HG03442 (cell line): ENCODE measurements around the gene GPR50.

ENCODE experiments used
- ATAC-seq: cut with Tn5 transposase; IDR thresholded peaks from one replicate; pipeline ENCODE4 v1.9.1; 2021; ENCODE audit warnings: mild to moderate bottlenecking, moderate library complexity; ENCODE audit not compliant: unreplicated experiment

The GPR50 gene

DNA sequence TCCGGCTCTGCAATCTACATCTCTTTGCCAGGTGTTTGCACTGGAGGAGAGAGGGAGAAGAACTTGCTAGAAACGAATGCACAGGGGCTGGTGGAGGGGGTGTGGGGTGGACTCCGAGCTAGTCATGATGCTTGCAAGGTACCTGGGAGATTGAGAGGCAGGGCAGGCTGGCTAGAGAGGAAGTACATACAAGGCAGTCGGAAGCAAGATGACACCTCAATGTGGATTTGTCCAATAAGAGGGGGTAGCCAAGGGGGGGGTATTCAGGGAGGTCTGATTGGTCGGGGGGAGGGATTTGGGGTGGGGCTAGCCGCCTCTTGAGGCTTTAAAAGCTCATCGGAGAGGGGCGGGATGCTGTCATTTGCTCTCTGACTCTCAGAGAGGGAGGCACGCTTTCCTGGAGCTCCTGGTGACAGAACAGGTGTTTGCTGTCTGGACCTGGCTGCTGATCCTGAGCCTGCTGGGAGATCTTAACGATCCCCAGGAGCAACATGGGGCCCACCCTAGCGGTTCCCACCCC, at the start of gene GPR50:
Gene GPR50, plus strand, starts transcription at position 354 of the 520 bp plus-strand sequence. Its CDS starts 138 bp downstream, at position 492.
- ATAC-seq: no peak

DNA sequence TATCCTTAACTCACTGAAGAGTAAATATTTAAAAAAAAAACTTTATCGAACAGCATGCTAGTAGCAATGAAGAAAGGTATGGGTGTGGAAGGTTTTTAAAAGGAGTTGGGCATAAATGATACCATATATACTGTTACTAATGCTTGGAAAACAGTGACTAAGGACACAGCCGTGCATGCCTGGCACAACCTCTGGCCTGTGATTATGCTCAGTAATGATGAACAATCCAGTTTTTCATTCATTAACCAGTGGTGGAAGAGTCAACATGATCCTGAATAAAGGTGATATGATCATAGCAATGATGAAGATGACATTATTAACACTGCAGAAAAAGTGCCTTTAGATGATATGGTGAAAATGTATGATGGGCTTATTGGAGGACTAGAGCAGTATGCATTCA, 43.9 kb upstream of the GPR50 start:
- ATAC-seq: no peak

DNA sequence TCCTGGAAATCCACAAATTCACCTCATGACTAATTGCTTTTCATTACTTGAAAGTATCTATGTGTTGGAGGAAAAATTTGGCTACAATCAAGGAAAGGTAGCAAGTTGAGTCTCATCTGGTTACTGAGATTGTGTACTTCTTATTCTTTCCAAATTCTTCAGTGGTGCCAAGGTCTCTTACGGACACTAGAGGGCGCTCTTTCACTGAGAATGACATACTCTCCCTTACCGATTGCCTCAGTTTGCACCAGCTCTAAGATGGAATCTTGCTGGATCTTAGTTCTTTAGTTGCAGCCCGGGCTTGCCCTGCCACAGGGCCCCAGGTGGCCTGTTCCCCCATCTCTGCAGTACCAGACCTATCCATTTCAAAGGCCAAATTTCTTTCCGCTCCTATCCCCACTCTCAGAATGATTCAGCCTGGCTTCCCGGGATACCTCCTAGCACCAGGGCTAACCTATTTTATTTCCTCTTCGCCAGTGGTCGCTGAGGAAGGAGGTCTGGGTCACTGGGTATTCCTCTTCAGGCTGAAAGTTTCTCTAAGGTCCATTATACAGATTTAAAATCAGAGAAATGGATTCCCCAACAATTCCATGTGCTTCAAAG, 24.6 kb upstream of the GPR50 start:
- ATAC-seq: peak; percentile 61

DNA sequence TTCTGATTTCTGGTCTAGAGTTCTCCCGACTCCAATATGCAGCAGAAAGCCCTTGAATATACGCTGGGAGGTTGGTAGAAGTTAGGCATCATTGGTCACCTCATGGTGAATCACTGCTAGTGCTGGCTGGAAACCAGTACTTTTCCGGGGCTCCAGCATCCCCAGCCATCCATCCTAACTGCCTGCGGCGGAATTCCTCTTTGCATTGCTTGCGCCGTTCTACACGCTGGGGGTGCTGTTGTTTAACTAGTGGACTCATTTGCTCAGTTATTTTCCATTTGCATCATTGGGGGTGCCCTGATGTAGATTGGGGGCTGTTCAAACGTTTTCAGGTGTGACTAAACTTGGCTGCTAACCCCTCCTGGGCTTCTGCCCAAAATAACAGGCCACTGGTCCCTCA, 23.3 kb upstream of the GPR50 start:
- no peak for ATAC-seq

DNA sequence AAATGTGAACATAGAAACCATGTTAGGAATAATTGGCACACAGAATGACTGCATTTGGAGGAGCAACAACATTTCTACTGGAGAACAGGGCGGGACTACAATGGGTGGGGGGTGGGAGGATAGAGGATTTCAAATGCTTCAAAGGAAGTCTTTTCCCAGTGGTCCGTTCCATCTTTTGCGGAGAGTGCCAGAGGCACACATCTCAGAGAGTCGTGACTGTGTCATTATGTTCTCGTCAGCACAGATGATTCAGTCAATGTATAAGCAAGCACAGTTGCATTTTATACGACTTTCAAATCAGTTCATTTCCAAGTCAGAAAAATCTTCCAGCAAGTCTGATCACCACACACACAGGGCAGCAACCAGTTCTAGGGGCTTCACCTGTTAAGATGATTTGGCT, 22.7 kb upstream of the GPR50 start:
- ATAC-seq: no peak

DNA sequence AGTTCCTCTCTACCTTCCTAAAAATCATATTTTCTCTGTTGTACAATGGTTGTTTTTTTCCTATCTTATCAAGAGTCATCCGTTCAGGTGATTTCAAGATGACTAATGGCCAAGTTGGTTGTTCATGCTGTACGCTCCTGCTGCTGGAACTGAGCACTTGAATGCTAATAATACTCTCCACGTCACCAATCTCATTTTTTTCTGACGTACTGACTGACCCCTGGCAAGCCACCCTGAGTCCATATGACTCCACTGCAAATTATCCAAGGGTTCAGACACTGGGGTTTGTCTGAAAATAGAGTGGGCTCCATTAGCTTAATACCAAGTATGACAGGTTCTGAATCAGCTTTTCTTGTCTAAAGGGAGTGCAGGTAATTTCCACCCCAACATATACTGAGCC, 21.1 kb upstream of the GPR50 start:
- ATAC-seq: no peak

DNA sequence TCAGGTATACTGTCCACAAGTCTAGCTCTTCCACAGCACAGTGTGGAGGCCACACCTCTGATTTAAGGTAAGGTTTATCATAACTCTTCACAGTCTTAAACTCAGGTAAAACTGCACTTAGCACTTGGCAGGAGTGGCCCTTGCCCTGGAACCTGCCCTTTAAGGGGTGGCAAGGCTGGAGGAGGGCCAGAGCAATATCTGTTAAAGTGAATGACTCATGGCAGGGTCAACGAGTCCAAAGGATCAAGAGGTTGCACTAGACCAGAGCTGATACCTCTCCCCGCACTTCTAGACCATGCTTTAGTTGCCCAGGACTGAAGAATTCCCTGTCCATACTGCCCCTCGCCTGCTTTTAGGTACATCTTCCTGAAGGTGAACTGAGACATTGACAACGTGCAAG, 14.7 kb upstream of the GPR50 start:
- ATAC-seq: no peak

DNA sequence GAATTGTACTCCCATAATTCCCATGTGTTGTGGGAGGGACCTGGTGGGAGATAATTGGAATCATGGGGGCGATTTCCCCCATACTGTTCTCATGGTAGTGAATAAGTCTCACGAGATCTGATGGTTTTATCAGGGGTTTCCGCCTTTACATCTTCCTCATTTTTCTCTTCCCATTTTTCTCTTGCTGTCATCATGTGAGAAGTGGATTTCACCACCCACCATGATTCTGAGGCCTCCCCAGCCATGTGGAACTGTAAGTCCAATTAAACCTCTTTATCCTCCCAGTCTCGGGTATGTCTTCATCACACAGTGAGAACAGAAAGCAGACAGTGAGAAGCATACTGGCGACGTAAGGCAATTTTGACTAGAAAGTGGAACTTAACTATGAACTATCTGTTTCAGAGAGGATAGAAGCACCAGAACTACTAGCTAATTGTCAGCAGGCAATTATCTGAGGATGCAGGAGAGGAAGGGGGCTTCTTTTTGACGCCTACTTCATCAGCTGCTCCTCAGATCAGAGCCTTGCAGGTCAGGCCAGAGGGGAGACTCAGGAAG, 8.5 kb upstream of the GPR50 start:
- ATAC-seq: no peak

DNA sequence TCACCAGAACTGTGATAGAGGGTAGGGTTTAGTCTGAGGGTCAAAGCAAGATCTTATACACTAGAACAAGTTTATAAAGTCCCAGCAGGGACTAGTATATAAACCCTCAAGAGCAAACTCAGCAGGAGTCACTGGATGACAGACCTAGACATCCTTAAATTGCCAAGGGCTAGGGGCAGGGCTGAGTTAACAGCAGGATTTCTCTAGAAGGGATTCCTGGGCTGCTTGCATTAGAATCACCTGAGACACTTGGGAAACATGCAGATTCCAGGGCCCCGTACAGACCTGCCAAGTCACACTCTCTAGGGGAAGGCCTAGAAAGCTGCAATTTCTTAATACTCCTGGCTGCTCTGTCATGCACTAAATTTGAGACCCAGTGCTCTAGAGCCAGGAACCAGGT, 6.6 kb upstream of the GPR50 start:
- no peak for ATAC-seq

DNA sequence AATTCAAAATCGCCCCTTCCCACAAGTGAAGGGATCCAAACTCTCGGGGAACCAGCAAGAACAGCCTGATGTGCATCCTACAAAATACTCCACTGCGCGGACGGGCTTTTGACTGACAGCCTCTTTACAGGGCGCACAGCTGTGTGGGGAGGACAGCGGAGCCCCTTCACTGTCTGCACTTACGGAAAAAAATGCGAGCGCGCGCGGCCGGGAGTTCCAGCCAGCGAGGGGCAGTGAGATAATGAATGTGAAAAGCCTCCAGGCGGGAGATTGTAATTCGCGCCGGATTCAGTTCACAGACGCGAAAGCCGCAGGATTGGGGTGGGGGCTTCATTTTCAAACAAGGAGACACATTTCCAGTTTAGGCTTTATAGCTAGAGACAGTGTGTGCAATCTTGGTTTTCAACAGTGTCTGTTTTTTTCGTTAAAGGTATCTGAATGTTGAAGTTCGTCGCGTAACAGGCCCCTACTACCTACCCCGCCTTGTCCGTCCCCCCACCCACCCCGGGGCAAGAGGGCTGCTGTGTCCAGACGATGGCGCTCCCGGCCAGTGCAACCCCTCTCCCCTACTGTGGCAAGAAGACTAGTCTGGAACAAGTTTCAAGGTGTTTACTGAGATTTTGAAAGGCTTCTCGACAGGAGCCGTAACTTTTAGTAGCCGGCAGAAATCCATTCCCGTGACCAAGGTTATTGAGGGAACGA, 1.7 kb upstream of the GPR50 start:
- no peak for ATAC-seq

DNA sequence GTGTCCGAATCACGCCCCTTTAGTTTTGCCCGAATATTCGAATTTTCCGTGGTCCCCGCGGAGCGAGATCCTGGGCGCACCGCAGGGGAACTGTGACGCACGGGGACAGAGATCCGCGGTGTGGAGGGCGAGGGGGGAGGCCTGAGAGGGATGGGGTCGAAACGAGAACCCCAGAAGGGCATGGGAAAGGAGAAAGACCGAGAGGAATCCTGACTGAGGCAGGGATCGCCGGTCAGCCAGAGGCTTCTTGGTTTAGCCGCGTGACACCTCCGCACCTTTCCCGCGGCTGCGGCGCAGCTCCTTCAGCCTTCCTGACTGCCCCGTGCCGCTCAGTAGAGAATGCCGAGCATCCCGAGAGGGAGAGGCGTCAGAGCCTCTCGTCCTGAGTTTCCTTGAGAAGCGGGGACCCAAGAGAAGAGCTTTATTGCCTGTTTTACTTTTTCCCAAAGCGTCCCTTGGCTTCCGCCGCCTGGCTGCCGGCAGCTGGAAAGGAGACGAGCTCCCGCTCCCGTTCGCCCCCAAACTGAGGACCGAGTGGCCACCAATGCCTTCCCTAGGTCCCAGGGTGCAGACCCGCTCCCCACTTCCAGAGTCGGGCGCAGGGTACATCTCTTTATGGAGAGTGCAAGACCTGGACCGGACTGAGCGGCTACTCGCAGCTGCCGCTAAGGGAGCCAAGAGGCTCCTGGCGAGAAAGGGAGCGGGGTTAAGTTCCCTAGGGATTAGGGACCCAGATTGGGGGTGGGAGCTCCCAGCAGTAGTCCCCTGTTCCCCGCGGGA, 911 bp upstream of the GPR50 start:
- no peak for ATAC-seq

DNA sequence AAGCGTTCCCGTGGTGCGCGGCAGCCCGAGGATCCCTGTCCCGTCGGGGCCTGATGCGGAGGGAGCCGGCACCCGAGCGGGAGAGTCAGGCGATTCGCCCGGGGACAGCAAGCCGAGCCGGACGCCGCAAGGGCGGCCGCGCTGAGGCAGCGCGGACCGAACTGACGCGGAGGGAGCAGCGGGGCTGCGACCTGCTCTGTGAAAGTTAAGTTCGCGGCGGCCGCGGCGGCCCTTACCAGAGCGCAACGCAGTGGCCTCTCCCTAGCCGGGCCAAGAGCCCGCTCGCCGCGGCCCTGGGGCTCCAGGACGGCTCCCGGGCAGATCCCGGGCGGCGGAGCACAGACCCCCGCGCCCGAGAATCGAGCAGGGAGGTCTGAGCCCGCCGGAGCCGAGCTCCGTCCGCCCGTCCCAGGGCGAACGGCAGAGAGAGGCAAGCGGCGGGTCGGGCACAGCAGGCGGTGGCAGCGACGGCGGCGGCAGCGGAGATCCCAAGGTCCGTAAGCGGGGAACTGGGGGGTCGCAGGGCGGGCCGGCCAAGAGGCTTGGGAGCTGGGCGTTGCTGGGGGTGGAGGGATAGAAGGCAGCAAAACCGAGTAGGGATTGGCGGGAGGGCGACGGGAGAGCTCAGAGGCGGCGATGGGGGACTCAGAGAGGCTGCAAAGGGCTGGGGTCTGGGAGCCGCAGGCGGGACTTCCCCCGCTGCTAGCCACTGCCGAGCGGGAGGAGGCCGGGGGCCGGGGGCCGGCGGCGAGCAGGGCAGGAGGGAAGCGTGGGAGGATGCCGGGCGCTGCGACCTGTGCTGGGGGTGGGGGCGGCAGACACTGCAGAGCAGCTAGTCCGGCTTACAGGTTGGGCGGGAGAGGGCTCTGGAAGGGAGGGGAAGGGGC, 1.0 kb downstream of the GPR50 start:
- no peak for ATAC-seq

DNA sequence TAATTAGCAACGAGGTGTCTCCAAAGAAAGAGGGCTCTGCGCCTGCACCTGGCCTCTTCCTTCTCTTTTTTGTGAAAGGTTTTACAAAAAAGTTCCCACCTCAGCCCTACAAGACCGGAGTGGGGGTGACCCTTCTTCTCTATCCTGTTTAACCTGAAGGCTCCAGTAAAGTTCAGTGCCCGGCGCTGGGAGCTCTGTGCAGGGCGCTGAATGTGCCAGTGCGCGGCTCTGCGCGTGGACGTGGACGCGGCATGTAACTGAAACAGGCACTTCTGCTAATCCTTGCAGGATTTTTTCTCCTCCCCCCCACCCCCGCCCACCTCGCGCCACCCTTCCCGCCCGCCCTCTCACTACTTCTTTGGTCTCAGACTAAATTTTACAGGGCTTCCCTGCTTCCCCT, 2.4 kb downstream of the GPR50 start:
- ATAC-seq: no peak

DNA sequence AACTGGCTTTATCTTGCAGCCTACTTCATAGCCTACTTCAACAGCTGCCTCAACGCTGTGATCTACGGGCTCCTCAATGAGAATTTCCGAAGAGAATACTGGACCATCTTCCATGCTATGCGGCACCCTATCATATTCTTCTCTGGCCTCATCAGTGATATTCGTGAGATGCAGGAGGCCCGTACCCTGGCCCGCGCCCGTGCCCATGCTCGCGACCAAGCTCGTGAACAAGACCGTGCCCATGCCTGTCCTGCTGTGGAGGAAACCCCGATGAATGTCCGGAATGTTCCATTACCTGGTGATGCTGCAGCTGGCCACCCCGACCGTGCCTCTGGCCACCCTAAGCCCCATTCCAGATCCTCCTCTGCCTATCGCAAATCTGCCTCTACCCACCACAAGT, 4.0 kb downstream of the GPR50 start:
- ATAC-seq: no peak

DNA sequence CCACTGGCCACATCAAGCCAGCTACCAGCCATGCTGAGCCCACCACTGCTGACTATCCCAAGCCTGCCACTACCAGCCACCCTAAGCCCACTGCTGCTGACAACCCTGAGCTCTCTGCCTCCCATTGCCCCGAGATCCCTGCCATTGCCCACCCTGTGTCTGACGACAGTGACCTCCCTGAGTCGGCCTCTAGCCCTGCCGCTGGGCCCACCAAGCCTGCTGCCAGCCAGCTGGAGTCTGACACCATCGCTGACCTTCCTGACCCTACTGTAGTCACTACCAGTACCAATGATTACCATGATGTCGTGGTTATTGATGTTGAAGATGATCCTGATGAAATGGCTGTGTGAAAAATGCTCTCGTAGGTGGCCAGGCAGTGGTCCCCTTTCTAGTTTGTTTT, 4.7 kb downstream of the GPR50 start:
- ATAC-seq: no peak

DNA sequence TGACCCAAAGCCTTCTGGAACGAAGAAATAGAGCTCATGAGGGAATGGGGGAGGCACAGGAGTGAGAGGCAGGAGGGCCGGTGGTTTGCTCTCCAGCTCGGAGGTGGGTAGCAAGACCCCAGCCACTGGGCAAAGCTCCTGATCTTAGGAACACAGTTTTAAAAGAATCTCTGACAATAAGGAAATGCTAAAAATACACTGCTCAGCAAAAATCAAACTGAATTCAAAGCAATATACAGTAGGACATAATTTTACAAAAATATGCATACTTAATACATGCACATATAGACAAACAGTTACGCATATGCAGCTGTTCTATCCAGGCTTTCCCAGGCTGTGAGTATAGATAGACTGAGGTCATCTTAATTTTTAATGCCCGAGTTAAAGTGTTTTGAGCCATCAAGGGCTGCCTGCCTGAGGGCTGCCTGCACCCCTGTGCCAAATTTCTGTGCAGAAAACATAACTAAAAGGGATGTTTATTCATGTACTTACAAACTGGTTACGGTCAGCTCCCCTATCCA, 6.9 kb downstream of the GPR50 start:
- no peak for ATAC-seq

DNA sequence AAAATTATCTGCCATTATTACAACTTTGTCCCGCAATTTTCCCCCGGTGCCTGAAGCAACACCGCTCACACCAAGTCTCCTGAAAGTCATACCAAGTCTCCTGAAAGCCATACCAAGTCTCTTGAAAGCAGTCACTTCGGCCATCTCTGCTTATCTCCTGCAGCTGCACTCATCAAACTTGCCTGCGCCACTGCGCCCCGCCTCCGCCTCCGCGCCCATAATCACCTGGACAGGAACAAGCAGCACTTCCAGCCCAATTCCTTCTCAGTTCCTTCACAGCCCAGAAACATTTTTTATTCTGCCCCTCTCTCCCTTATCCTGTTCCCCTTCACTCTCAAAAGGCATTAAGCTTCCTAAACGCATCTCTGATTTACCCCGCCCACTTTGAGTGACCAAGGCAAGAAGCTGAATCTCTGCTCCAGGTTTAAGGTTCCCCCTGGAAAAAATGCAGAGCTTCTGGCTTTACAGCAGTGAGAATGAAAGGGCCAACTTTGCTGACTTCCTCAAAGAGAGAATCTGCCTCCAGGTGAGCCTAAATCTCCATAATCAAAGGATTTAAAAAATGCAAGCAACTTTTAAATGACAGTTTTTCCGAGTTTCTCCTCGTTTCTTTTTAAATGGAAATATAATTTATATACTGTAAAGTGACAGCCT, 7.7 kb downstream of the GPR50 start:
- ATAC-seq: no peak

DNA sequence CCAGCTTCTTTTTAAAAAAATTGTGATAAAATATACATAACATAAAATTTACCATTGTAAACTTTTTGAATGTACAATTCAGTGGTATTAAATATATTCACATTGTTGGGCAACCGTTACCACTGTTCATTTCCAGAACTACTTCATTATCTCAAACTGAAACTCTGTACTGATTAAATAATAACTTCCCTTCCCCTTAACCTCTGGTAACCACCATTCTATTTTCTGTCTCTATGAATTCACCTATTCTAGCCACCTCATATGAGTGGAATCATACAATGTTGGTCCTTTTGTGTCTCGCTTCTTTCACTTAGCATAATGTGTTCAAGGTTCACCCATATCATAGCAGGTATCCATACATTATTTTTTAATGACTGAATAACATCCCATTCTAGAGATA, 8.3 kb downstream of the GPR50 start:
- no peak for ATAC-seq

DNA sequence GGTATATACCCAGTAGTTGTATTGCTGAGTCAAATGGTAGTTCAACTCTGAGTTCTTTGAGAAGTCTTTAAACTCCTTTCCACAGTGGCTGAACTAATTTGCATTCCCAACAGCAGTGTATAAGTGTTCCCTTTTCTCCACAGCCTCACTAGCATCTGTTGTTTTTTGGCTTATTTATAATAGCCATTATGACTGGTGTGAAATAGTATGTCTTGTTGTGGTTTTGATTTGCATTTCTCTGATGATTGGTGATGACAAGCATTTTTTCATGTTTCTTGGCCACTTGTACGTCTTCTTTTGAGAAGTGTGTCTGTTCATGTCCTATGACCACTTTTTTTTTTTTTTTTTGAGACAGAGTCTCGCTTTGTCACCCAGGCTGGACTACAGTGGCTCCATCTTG, 30.5 kb downstream of the GPR50 start:
- ATAC-seq: no peak

DNA sequence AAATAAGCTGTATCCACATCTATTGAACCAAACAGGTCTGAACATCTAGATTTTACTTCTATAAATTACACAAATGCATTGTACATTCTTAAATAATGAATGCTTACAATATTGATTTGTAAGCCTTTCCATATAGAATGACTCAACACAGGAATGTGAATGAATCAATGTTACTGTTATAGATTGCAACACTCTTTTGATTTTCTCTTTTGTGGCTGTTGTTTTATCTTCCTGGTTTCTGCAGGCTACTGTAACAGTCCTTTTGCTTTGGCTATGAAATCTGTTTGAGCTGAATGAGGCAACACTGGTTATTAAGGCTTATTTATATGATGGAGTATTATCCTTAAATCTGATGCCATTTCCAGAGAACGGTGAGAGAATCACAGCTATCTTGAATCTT, 49.5 kb downstream of the GPR50 start:
- ATAC-seq: no peak
